DMS153 treated with DMSO at 0.1 percent for 48 hours (cell line): Measurements from ENCODE around the gene UBE2O.

Experiments
- DNase-seq: peaks from one replicate; lab custom pipeline; 2025; ENCODE audit not compliant: unreplicated experiment; lab: John Stamatoyannopoulos, UW

Gene UBE2O

DNA sequence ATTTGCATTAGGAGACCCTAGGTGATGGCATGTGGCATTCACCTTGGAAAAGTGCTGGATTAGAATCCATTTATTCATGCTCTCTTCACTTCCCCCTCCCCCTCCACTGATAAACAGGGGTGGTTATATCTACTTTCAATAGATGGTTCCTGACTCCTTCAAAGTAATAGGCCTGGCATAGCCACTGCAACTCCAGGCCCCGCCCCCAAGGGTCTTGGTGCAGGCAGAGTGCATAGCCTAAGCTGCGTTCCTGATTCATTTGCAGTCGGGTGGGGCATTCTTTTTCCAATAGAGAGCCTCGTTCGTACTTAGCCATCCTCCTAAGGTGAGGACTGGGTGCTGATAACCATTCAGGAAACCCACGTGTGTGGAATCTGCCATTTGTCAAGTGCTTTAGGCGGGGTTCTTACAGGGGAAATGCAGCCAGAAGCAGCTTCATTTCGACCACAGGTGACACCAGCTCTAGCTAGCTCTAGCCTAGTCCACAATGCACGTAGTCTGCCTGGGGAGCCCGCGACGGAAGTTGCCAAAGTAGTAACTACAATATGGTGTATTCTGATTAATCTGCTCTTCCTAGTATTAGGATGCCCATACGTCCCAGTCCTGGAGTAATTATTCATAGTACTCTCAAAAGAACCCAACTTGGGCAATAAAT is 11.1 kb downstream of the UBE2O start:
- DNase-seq = no peak

DNA sequence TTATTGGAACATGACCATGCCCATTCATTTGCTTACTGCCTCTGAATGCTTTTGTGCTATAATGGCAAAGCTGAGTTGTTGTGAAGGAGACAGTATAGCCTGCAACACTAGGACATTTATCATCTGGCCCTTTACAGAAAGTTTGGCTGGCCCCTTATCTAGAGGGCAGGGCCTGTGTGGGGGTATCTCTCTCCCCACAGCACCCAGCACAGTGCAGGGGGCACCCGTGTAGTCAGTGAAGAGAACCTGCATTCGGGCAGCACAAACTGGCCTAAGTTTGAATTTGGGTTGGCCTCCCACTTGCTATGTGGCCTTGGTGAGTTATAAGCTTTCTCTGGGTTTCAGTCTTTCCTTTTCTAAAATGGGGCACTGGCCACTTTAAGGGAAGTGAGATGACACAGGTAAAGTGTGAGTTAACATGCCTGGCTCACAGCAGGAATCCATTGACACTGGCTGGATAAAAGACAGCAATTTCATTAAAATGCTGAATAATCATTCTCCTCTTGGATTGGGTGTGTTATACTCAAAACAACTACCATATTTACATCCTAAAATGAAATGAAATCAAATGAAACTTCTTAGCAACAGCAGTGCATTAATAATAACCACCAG is 12.1 kb downstream of the UBE2O start:
- no peak for DNase-seq

DNA sequence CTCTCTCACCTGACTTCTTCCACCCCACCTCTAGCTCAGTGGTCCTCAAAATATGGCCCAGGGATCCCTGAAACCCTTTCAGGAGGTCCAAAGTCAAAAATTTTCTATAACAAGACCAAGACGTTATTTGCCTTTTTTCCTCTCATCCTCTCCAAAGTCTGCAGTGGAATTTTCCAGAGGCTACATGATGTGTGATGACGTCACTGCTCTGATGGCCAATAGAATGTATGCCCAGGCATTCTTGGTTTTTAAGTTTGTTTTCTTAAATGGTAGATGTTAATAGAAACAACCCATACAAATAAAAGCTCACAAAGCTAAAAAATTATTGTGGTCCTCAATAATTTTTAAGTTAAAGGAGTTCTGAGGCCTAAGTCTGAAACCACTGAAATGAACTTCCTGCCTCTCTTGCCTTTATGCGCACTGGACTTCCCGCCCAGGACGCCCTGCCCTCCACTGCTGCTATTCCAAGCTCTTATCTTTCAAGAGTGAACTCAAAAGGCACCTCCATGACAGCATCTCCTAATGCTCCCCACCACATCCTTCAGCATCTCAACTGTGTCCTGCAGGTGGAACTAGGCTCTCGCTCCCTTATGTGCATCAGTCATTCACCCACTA is 13.5 kb downstream of the UBE2O start:
- DNase-seq = no peak

DNA sequence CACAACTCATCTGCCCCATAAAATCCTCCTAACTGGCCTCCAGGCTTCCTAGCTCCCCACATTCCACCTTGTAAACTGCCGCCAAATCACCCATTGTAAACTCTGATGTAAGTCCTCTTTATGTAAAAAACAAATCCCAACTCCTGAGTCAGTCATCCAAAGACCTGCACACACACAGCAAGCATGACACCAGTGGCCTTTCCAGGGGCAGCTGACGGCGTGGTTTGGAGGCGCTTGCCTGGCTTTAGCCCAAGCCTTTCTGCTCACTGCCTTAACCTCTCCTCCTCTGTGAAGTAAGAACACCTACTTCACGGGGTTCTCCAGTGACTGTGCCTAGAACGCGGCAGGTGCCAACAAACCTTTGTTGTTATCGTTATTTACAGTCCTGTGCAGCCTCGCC is 14.0 kb downstream of the UBE2O start:
- DNase-seq = no peak

DNA sequence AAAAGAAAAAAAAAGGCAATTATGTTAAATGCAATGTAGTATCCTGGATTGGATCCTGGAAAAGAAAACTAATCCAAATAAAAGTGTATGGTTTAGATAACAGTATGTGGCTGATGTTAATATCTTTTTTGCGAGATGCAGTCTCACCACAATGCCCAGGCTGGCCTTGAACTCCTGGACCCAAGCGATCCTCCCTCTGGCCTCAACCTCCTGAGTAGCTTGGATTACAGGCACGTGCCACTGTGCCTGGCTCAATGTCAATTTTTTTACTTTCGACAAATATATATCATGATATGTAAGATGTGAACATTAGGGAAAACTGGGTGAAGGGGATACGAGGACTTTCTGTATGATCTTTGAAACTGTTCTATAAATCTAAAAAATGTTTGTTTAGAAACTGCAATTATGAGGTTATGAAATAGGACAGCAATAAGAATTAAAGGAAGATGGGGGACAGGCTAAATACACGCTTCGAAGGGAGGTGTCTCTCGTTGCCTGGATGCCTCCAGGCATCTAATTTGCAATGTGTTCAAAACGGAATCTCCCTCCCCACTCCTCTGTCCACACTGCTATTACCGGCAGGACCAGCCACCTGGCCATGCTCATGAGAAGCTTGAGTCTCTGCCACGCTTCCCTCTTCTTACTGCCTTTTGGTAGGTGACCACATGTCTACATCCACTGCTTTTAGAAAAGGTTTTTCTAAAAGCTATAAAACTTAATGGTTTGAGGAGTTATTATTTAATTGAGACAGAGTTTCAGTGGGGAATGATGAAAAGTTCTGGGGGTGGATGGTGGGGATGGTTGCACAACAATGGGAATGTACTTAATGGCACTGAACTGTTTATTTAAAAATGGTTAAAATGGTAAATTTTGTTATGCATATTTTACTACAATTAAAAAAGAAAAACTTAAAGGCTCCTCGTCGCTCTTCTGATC is 15.2 kb downstream of the UBE2O start:
- no peak for DNase-seq

DNA sequence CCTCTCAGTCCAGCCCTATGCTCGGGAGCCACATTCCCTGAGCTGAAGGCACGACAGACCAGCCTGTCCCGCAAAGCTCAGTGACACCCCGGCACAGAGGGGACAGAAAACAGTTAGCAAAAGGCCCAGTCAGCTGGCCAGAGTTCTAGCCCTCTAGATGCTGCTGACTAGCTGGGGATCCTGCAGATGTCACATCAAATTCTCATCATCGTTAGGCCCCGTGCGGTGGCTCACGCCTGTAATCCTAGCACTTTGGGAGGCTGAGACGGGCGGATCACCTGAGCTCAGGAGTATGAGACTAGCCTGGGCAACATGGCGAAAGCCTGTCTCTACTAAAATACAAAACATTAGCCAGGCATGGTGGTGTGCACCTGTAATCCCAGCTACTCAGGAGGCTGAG is 17.2 kb downstream of the UBE2O start:
- no peak for DNase-seq

DNA sequence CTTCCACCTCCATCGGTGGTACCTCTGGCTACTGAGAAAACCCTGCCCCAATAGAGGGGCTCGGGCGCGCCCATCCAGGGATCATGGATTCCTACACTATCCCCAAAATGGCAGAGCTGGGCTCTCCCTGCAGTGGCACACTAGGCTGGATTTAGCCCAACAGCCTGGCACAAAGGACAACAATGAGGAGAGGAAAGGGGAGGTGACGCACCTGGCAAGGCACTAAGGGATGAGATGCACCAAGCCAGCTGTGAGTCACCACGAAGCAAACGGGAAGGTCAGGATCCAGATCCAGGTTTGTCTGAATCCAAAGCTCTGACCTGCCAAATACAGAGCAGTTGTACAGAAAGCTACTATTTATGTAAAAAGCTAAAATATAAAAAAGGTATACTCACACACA is 18.1 kb downstream of the UBE2O start:
- no peak for DNase-seq

DNA sequence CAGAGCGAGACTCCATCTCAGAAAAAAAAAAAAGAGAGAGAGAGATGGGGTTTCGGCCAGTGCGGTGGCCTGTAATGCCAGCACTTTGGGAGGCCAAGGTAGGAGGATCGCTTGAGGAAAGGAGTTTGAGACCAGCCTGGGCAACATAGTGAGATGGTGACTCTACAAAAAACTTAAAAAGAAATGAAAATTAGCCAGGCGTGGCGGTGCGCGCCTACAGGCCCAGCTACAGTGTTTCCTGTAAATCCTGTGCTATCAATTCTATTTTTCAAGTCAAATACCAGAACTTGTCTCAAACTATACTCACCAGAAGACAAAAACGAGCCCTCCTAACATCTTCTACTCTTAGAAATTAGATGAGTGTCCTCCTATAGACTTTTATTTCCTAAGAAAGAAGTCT is 19.3 kb downstream of the UBE2O start:
- no peak for DNase-seq

DNA sequence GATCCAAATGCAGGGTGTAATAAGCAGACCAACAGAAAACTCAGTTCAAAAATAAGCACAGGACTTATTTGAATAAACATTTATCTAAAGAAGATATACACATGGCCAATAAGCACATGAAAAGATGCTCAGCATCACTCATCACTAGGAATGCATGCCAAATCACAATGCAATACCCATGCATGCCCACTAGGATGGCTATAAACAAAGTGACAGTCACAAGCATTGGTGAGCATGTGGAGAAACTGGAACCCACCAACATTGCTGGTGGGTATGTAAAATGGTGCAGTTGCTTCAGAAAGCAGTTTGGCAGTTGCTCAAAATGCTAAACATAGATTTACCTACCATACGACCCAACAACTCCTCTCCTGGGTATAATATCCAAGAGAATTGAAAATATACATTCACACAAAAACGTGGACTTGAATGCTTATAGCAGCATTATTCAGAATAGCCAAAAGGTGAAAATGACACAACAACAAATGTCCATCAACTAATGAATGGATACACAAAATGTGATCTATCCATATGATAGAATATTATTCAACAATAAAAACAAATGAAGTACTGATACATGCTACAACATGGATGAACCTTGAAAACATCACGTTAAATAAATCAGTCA is 20.1 kb downstream of the UBE2O start:
- DNase-seq = no peak

DNA sequence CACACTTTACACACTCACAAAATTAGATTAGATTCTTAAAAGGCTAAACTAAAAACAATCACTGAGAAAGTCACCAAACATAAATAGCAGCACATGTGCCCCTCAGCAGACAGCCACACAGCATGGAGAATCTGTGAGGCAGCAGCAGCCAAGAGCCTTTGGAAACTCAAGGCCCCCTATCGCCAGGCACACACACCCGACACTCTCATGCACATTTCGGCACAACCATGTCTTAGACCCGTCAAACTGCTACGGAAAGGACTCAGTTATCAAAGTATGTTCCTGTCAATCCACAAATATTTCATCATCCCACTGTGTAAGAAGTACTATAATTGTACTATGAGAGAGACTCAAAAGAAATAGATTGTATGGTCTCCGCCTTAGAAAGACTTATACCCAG is 20.9 kb downstream of the UBE2O start:
- no peak for DNase-seq

DNA sequence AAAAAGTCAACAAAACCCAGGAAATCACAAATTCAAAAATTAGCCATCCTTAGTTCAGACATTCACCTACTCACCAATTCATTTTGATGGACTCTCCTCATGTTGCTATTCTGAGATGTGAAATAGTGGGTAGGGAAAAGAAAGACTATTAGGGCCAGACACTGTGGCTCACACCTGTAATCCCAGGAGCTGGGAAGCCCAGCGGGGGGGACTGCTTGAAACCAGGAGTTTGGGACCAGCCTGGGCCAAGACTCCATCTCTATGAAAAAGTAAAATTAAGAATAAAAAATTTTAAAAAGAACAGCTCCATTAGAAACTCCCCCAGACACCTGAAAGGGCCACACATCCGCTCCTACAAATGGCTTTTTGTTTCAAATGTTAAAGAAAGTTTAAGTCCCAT is 21.4 kb downstream of the UBE2O start:
- DNase-seq = no peak

DNA sequence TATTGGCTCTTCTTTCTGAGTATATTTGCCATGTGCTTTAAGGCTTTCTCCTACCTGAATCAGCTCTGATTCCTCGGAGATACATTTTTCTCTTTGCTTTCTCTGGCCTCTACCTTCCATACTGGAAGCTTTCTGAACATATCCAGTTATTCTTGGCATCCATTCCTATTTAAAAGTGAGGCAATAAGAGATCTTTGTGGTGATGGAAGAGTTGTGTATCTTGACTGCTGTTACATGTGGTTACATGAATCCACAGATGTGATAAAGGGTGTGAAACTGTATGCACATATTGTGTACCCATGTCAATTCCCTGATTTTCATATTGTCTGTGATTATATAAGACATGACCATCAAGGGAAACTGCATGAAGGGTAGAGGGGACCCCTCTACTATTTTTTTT is 24.4 kb downstream of the UBE2O start:
- no peak for DNase-seq

DNA sequence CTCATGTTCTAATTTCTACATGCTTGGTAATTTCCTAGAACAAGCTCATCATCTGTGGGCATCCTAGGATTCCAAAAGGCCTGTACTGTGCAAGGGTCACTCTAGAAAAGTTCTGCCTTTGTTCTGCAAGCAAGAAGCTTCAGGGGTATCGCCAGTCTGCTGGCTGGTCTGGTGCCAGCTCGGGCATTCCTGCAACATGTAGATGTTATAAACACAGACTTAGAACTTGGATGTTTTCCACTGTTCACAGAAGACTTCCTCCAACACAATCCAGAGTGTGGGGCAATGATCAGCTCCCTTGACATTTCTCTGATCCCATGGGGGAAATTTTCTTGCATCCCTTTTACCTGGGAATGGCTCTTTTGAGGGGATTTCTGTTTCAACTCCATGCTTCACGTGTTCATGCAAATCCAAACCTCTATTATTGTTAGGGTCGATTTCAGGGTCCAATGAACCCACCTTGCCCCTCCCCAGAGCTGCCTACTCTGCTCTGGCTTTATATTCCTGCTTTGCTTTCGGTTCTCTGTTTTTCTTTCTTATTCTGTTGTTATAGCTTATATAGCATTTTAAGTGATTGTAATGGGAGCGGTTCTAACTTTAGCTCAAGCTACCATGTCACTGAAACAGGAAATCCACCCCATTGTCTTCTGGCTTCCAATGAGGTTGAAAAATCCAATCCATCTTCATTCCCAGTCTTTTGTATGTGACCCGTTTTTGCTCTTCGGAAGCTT is 25.3 kb downstream of the UBE2O start:
- no peak for DNase-seq

DNA sequence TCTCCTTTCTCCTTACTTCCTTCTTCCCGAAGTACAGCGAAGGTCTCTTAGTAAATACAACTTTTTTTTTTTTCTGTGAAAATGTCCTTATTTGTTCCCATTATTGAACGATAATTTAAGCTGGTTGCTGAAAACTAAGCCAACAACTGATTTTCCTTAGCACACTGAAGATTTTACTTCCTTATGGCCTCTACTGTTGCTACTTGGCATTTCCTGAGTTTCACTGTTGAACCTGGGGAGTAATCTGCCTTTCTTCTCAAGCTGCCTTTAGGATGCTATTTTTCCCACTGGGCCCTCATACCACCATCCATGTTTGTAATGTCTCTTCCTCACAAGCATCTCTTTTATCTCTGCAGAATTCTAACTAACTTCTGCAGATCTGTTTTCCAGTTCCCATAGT is 26.1 kb downstream of the UBE2O start:
- no peak for DNase-seq

DNA sequence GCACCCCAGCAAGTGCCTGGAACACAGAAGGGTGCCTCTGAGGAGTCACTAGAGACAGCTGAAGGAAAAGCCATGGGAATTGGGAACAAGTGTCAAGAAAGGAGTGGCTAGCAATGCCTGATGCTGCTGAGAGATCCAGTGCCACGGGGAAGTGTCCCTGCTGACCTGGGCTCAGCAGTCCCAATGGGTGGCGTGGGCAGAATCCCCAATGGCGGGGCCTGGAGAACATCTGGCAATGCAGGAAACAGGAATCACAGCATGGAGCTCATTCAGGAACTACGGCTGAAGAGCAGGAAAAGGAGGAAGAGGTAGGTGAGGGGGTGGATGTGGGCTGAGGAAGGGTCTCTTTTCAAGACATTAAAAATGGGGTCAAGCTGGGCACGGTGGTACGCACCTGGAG is 30.1 kb downstream of the UBE2O start:
- DNase-seq = no peak

DNA sequence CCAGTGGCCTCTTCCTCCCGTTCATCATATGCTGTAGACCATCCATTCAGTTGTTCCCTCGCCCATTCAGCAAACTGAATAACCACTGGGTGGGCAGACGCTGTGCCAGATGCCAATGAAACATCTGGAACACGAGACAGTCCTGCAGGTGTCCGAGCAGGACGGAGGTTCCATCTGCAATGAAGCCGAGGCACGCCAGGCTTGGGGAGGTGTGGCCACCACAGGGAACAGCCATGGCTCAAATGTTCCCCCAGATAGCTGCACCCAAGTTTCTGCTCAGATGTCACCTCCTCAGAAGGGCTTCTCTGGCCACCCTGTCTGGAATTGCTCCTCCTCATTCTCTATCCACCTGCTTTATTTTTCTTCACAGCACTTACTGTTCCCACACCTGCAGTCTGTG is 30.5 kb downstream of the UBE2O start:
- no peak for DNase-seq

DNA sequence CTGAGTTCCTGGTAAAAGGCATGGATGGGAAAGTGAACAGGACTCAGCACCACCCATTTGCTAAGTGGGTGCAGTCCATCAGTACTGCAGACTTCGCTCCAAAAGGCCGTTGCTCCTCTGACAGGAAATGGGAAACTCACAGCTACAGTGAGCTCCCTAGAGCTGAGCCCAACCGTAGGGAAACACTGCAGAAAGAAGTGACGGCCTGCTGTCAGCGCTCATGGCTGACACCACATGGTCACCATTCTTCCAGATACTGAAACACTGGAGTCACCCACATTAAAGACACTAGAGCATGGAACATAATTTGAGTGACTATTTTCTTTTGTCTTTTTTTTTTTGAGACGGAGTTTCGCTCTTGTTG is 31.9 kb downstream of the UBE2O start:
- no peak for DNase-seq

DNA sequence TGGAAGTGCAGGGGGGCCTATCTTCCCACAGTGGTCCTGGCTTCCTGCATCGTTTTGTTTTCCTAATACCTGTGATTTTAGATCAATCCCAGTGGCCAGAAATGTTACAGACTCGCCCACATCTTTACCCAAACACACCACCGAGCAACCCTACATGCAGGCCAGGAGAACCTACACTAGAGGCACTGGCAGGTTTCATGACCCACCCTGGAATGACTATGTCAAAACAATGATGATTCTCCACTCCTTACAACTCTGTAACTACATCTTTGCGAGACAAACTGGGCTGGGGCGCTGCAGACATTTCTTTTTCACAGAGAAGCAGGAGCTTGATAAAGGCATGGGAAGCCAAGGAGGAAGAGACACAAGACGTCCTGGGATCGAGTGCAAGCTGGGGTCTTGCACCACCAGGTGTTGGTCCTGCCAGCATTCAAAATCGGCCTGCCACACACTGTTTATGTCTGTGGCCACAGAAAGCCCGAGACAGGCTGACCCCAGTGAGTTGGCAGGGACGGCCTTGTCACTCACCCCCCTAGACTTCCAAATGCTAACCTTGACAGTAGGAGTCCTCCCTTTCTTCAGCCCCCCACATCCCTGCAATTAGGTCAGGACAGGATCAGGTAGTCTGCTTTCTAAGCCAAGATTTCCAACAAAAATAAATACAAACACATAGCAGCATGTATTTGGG is 32.5 kb downstream of the UBE2O start:
- no peak for DNase-seq

DNA sequence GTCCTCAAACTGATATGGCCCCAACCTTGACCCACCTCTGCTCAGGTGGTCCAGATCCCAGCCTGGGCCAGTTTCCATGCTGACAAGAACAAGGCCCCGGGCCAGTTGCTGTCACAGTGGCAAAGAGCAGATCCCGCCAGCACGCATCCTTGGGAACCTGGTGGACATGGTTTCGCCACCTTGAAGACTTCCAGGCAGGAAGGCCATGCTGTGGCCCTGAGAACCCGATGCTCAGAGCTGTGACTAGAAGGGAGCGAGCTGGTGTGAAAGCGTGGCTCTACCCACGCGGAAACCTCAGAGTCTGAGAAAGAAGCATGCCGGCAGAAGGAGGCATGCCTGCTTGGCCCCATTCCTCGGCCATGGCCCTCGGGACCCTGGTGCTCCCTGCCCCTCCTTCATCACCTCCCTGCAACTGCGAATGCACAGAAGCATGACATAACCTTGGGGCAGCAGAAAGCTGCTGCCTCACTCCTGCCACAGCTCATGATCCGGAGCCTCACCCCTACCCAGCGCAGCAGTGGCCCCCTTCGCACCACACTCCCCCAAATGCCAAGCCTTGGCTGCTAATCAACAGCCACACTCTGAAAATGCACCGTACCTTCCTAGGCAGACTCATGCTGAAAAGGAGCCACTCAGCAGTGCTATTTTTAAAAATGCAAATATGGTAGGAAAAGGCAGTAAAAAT is 33.2 kb downstream of the UBE2O start:
- no peak for DNase-seq
